ENCODE results near the gene DEPDC1B.
"Not testable (repeated sequence)": the region's sequence is repeated elsewhere in the genome, so short reads cannot be mapped to it uniquely, and the experiment has no call there.

DNA sequence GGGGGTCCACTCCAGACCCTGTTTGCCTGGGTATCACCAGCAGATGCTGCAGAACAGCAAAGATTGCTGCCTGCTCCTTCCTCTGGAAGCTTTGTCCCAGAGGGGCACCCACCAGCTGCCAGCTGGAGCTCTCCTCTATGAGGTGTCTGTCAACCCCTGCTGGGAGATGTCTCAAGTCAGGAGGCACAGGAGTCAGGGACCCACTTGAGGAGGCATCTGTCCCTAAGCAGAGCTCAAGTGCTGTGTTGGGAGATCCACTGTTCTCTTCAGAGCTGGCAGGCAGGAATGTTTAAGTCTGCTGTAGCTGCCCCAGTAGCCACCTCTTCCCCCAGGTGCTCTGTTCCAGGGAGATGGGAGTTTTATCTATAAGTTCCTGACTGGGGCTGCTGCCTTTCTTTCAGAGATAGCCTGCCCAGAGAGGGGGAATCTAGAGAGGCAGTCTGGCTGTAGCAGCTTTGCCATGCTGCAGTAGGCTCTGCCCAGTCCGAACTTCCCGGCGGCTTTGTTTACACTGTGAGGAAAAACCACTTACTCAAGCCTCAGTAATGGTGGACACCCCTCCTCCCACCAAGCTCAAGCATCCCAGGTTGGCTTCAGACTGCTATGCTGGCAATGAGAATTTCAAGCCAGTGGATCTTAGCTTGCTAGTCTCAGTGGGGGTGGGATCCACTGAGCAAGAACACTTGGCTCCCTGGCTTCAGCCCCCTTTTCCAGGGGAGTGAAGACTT is 15.4 kb upstream of the DEPDC1B start:
- TF ChIP-seq TAF1 (IDR thresholded peaks at IDR 0.05; ENCODE audit: borderline replicate concordance, low read depth, low read length); POLR2AphosphoS5 (IDR thresholded peaks at IDR 0.05; ENCODE audit: low read depth, low read length); POLR2A (IDR thresholded peaks at IDR 0.05; ENCODE audit: low read depth, low read length): not testable (repeated sequence)

Measured in GM12892 (cell line).